Measurements from ENCODE around the gene ADIG.

ADIG gene

DNA sequence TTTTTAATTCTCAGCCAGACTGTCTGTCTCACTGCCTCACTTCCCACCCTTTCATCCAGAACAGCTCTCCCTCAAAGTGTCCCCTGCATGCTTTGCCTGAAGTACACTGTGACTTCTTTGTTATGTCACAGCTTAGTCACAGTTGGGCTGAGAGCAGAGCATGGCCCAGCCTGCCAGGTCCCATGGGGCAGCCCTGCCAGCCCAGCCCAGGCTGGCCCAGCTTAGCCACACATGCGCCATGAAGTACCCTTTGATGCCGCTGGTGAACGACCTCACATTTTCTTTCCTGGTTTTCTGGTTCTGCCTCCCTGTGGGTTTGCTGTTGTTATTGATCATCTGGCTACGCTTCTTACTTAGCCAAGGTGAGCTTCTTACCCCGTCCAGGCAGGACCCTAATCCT lies at the start of gene ADIG:
Gene ADIG (plus strand): TSS at position 185 of the 400 bp plus-strand sequence. CDS start 54 bp downstream, at position 239.
- DNase-seq, result no peak

GRCh38 chr20:38534756-38535155 lies 46.2 kb upstream of the ADIG start:
- peak; percentile 2 for DNase-seq

DNA sequence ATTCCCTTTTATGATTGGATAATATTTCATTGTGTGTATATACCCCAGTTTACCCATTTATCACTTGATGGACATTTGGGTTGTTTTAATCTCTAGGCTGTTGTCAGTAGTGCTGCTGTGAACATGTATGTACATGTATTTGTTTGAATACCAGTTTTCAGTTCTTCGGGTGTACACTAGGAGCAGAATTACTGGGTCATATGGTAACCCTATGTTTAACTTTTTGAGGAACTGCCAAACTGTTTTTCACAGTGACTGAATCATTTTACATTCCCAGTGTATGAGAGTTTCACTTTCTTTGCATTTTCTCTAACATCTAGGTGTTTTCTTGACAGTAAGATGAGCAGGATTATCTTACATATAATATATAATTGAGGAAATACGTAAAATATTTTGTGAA lies 44.7 kb upstream of the ADIG start:
- DNase-seq, result no peak

GRCh38 chr20:38537176-38537575 lies 43.8 kb upstream of the ADIG start:
- DNase-seq, result no peak

DNA sequence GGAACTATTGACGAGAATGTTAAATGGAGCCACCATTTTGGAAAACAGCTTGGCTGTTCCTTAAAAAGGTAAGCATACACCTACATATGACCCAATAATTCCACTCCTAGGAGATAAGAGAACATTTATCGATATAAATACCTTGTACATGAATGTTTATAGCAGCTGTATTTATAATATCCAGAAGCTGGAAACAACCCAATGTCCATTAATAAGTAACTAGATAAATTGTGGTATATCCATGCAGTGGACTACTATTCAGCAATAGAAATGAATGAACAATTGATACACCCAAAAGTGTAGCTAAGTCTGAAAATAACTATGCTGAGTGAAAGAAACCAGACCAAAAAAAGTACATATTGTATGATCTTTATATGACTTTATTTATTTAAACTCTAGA lies 42.2 kb upstream of the ADIG start:
- no peak for DNase-seq

DNA sequence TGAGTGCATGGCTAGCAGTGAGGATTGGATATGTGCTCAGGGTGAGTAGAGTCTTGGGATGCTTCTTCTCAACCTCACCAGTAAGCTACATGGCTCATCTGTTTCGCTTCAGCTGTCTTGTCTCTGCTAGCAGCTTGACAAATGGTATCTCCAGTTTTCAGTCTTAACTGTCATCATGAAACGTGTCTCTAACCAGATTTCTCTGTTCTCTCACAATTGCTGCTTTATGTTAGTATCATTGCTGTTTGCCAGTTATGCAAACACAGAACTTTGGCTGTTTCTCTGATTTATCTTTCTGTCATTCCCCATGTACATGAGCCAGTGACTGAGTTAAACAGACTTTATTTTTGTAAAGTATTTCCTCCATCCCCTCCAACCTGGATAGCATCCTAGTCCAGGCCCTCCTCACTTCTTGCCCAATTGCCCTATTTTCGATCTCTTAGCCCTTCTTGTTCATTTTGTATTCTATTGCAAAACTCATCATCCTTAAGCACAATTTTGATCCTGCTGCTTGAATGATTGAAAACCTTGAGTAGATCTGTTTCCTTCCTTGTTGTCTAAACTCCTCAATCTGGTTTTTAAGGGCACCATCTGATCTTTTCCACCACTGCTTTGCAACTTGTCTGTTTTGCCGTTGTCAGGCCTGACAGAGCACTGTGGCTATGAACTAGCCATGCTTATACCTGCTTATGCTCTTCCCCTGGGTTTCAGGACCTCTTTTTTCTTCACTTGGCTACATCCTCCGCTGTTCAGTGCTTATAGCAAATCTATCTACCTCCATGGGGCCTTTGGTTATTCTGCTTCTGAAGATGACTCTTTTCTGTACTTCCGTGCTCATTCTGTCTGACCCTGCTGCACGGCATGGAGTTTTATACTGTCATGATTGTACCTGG lies 37.7 kb upstream of the ADIG start:
- DNase-seq, result no peak

- DNase-seq, result no peak
Measured at GRCh38 chr20:38545771-38546170, 35.2 kb upstream of the ADIG start.

DNA sequence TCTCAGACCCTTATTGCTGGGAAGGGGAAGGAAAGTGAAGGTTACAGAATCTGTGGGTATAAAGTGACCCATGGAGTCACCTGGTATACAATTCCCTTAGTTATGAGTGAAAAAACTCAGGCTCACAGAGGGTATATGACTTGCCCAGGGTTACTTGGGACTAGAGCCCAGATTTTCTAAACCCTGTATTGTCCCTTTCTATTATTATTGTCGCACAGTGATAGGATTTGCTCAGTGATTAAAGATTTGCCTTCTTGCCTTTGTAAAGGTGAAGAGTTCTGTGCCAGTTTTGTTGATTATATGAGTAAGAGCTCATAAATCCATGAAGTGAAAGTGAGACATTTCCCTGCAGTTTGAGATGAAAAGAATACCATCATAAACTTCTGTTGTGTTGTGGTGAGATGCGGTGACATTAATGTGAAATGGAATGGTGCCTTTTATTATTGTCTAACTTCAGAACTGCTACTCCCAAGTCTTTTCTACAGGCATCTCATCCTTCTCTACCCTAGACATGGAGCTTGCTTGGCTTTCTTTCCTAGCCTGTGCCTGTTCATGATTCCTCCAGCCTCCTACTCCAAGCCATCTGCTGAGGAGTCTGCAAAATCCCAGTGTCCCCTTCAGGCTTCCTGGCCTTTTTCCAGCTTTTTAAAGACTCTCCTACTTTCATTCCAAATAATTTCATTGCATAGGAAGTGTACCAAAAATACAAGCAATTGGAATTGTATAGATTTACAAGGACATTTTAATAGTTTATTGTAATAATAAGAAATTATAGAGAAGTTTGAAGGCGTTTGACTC lies 33.5 kb upstream of the ADIG start:
- no peak for DNase-seq

- no peak for DNase-seq
Measured at GRCh38 chr20:38548356-38549083, 32.5 kb upstream of the ADIG start.

GRCh38 chr20:38550274-38550673 lies 30.7 kb upstream of the ADIG start:
- DNase-seq, result no peak

GRCh38 chr20:38551056-38551626 lies 29.9 kb upstream of the ADIG start:
- no peak for DNase-seq

GRCh38 chr20:38554986-38555385 lies 26.0 kb upstream of the ADIG start:
- DNase-seq, result no peak

- DNase-seq, result no peak
Measured at GRCh38 chr20:38555395-38555794, 25.6 kb upstream of the ADIG start.

DNA sequence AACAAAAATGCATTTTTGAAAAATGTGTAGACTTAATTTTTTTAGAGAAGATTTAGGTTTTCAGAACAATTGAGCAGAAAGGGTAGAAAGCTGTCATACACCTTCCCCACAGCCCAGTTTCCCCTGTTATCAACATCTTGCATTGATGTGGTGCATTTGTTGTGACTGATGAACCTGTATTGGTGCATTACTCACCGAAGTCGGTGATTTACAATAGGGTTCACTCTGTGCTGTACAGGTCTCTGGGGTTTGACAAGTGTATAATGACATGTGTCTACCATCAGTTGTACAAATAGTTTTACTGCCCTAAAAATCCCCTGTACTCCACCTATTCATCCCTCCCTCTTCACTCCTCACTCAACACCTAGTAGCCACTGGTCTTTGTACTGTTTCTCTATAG lies 23.8 kb upstream of the ADIG start:
- no peak for DNase-seq

GRCh38 chr20:38558596-38559360 lies 22.2 kb upstream of the ADIG start:
- DNase-seq, result no peak

- DNase-seq, result no peak
Measured at GRCh38 chr20:38559764-38560163, 21.2 kb upstream of the ADIG start.

GRCh38 chr20:38563802-38564431 lies 17.1 kb upstream of the ADIG start:
- DNase-seq, result no peak

GRCh38 chr20:38564680-38565079 lies 16.3 kb upstream of the ADIG start:
- no peak for DNase-seq

GRCh38 chr20:38566036-38566598 lies 14.9 kb upstream of the ADIG start:
- DNase-seq, result no peak

GRCh38 chr20:38569747-38570525 lies 11.1 kb upstream of the ADIG start:
- no peak for DNase-seq

DNA sequence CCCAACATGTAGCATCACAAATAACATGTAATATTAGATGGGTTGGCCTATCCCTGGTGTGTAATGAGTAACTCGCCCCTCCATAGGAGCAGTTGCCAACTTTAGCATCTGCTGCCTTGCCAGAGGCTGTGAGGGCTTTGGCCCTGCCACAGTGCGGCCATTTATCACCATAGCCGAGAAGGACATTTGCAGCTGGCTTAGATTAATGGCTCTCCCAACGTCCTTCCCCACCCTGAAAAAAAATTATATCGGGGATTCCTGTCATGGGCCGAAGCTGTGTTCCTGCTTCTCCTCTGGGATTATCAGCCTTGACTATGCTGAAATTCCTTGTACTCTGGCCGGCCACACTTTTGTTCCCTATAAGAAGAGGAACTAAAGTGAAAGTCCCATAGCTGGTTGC lies 7.6 kb upstream of the ADIG start:
- no peak for DNase-seq
